Thoracic aorta (tissue), 2 donors: ENCODE results near the gene HECW1. TPM values are rescaled to one million over a fixed set of nuclear protein-coding genes. Genes with fewer than 3 reads are reported as not detected.

Experiments used
- ATAC-seq: fragments of 150-250 bp; one replicate; pipeline ENCODE4 v1.8.0; 2017; ENCODE audit warnings: low read depth; ENCODE audit not compliant: insufficient number of reproducible peaks, low FRiP score
- DNase-seq: peaks from one replicate; pipeline ENCODE4 v3.0.0-alpha.2; 2020; ENCODE audit warnings: low spot score
- H3K27ac ChIP-seq, 2 donors: fragments of 200-600 bp; sonication (generic); 1 replicate in 1 of 2; 2 replicates in 1 of 2; pipeline ENCODE4 v1.5.1; 2016; ENCODE audit warnings: mild to moderate bottlenecking in 2 of 2, moderate library complexity in 2 of 2
- H3K27me3 ChIP-seq: fragments of 200-600 bp; sonication (generic); replicated peaks from 2 replicates; pipeline ENCODE4 v1.6.0; 2016; ENCODE audit warnings: mild to moderate bottlenecking; ENCODE audit not compliant: insufficient read depth
- H3K36me3 ChIP-seq: fragments of 200-600 bp; sonication (generic); one replicate; pipeline ENCODE4 v1.5.1; 2016
- H3K4me1 ChIP-seq, 2 donors: fragments of 200-600 bp; sonication (generic); 1 replicate in 1 of 2; 2 replicates in 1 of 2; pipeline versions ENCODE4 v1.5.1 to v1.6.0; 2016; ENCODE audit warnings: low read depth in 2 of 2, mild to moderate bottlenecking in 1 of 2; ENCODE audit not compliant: control insufficient read depth in 1 of 2
- H3K4me3 ChIP-seq: fragments of 200-600 bp; sonication (generic); 2 replicates; pipeline ENCODE4 v1.5.1; 2016; ENCODE audit warnings: mild to moderate bottlenecking
- H3K9me3 ChIP-seq: fragments of 200-600 bp; sonication (generic); 2 replicates; pipeline ENCODE4 v1.5.1; 2016
- total RNA-seq, 2 donors: library from RNA; depleted of rRNA; stranded (reverse); fragments of >200 nt; gene quantifications; one replicate each; pipeline versions ENCODE4 v1.1.0 to v1.2.3, GENCODE V29; 2016
- TF ChIP-seq, protein P1 (sequence below): fragments of 200-600 bp; sonication (generic); IDR thresholded peaks from one replicate; pipeline ENCODE4 v1.5.1; 2019; ENCODE audit warnings: antibody characterized with exemption

The HECW1 gene
- total RNA-seq, 2 donors from 2014 or later: 0.28 to 2.3 TPM

DNA sequence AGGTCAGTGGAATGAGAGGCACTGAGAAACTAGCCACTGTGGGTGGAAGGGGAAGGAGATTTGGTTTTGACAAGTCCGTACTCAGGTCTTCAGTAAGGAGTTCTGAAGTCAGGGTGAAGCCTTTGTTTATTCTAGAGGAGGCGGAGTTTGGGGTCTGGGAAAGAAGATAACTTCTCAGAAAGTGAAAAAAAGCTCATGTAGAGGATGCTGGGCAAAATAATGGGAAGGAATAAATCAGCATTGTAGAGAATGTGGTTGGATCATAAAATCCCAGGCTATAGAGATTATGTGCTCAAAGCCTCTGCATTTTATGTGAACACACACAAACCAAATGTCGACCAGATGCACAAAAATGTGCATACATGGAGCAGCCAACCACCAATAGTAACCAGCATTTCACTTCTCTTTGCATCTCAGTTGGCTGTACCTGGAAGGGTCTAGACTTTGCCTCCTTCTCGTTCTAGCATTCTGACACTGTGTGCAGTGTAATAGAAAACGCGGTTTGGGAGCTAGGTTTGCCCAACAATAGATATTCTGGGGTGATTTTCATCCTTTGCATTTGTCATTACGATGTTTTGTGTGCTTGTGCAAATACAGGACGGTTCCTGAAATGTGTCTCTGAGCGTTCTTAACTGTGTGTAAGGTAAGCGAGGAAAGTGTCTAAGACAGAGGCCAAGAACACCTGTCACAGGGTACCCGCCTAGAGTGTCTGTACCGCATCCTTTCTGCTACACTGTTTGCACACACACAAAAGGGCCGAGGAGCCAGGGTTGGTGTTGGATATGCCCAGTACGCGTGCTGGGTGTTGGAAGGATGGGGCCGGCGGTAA is 603 bp upstream of the HECW1 start:
- Histone ChIP-seq H3K4me3 (no peak overlapping the region), H3K27ac (no peak overlapping the region), H3K4me1 (peaks cover 10 to 28% of the 10 kb centered on the region in 2 donors), H3K9me3 (no peaks in the 10 kb centered on the region), H3K27me3 (no peaks in the 10 kb centered on the region), H3K36me3 (no peaks in the 10 kb centered on the region)
- no peak for ATAC-seq
- TF ChIP-seq, protein P1, sequence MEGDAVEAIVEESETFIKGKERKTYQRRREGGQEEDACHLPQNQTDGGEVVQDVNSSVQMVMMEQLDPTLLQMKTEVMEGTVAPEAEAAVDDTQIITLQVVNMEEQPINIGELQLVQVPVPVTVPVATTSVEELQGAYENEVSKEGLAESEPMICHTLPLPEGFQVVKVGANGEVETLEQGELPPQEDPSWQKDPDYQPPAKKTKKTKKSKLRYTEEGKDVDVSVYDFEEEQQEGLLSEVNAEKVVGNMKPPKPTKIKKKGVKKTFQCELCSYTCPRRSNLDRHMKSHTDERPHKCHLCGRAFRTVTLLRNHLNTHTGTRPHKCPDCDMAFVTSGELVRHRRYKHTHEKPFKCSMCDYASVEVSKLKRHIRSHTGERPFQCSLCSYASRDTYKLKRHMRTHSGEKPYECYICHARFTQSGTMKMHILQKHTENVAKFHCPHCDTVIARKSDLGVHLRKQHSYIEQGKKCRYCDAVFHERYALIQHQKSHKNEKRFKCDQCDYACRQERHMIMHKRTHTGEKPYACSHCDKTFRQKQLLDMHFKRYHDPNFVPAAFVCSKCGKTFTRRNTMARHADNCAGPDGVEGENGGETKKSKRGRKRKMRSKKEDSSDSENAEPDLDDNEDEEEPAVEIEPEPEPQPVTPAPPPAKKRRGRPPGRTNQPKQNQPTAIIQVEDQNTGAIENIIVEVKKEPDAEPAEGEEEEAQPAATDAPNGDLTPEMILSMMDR: no peak
- no peak for DNase-seq

DNA sequence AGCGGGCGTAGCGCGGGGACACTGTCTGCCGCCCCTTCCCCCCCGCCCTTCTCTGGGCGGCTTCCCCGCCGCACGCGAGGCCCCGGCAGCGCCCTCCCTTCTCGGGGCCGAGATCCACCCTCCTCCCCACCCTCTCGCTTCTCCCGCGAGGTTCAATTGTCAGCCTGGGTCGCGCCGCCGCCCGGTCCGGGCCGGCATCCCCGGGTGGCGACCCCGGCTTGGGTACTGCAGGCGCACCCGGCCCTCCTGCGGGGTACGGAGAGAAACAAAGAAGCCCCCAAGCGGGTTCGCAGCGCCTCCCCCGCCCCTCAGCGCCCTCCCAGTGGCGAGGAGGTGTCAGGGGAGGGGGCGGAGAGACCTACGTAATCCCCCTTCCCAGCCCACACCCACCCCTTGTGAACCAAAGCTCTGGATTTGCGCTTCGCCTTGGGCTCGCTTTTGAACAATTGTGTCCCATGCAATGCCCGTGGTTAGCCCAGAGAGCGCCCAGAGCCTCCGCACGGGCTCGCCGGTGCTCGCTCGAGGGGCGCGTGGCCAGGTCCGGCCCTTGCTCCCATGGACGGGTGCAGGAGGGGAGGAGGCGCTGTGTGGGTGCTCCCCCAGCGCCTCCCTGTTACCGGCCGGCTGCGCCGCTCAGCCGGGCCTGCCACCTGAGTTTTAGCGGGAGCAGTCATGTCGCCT is 634 bp downstream of the HECW1 start:
- Histone ChIP-seq H3K27me3 (no peaks in the 10 kb centered on the region), H3K36me3 (no peaks in the 10 kb centered on the region), H3K27ac (no peak overlapping the region), H3K4me3 (peak overlapping the region; percentile 60), H3K9me3 (no peaks in the 10 kb centered on the region), H3K4me1 (peaks cover 10 to 28% of the 10 kb centered on the region in 2 donors)
- ATAC-seq (no peak), DNase-seq (no peak)
- TF ChIP-seq, protein P1: no peak

- Histone ChIP-seq H3K27me3 (no peaks in the 10 kb centered on the region), H3K27ac (no peak overlapping the region), H3K9me3 (no peaks in the 10 kb centered on the region), H3K4me1 (peaks cover 10 to 28% of the 10 kb centered on the region in 2 donors), H3K36me3 (no peaks in the 10 kb centered on the region), H3K4me3 (peak overlapping the region; percentile 60)
- DNase-seq: no peak
- no peak for ATAC-seq
- TF ChIP-seq, protein P1: no peak
These were observed 1.4 kb downstream of the HECW1 start for GRCh38 chr7:43113622-43114457.

DNA sequence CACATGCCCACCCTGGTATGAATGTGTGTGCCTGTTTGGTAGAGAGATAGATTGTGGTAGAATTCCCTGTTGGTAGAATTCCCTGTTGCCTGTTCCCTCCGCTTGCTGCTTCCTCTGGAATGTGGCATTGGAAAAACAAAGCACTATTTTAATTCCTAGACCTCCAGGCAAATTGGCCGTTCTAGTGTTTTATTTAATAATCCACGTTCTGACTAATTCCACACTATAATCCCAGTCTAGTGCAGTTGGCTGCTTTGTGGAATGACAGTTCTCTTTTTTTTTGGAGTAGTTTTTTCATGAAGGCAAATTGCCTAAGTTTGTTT is 2.0 kb downstream of the HECW1 start:
- TF ChIP-seq, protein P1: no peak
- no peak for DNase-seq
- Histone ChIP-seq H3K36me3 (no peaks in the 10 kb centered on the region), H3K27me3 (no peaks in the 10 kb centered on the region), H3K9me3 (no peaks in the 10 kb centered on the region), H3K4me1 (peaks cover 10 to 28% of the 10 kb centered on the region in 2 donors), H3K27ac (no peak overlapping the region), H3K4me3 (no peak overlapping the region)
- no peak for ATAC-seq

- H3K4me1 ChIP-seq: peaks cover 10 to 28% of the 10 kb centered on the region in 2 donors
- no peaks in the 10 kb centered on the region for H3K36me3 ChIP-seq
- ATAC-seq (no peak), DNase-seq (no peak)
- no peaks in the 10 kb centered on the region for H3K27me3 ChIP-seq
- H3K9me3 ChIP-seq: no peaks in the 10 kb centered on the region
- H3K27ac ChIP-seq: no peak overlapping the region
- TF ChIP-seq, protein P1: no peak
- no peak overlapping the region for H3K4me3 ChIP-seq
These were observed 4.0 kb downstream of the HECW1 start for GRCh38 chr7:43116451-43116850.
